H7 (cell line): ENCODE measurements around the gene SPARCL1. TPM values are rescaled to one million over a fixed set of nuclear protein-coding genes. Genes with fewer than 3 reads are reported as not detected.

Experiments used
- DNase-seq: peaks from one replicate; pipeline ENCODE4 v3.0.0; 2012
- H3K27me3 ChIP-seq: 2 replicates; pipeline ENCODE4 v1.6.0; 2011; ENCODE audit warnings: mild to moderate bottlenecking, low read length; ENCODE audit not compliant: control insufficient read depth, insufficient read depth
- H3K36me3 ChIP-seq: replicated peaks from 2 replicates; pipeline ENCODE4 v1.5.1; 2011; ENCODE audit warnings: low read length; ENCODE audit not compliant: control insufficient read depth, insufficient read depth
- H3K4me3 ChIP-seq: 2 replicates; pipeline ENCODE4 v1.5.1; 2011; ENCODE audit warnings: low read depth, mild to moderate bottlenecking, control low read depth, low read length, moderate library complexity; ENCODE audit not compliant: insufficient read depth
- total RNA-seq: library from RNA; depleted of rRNA; stranded (reverse); fragments of >200 nt; shearing (Covaris generic); gene quantifications from 2 replicates; pipeline ENCODE4 v1.2.3, GENCODE V29; 2014

SPARCL1 gene
- total RNA-seq, 1 experiment from 2014 or later, result 0.48 TPM

GRCh38 chr4:87527431-87528220, 1.6 kb downstream of the SPARCL1 start:
- Histone ChIP-seq H3K36me3 (no peaks in the 10 kb centered on the region), H3K4me3 (no peak overlapping the region), H3K27me3 (no peaks in the 10 kb centered on the region)
- no peak for DNase-seq

- DNase-seq, result no peak
- H3K4me3 ChIP-seq, result no peak overlapping the region
- no peaks in the 10 kb centered on the region for H3K36me3 ChIP-seq
- H3K27me3 ChIP-seq, result no peaks in the 10 kb centered on the region
These were observed 3.4 kb downstream of the SPARCL1 start for GRCh38 chr4:87525636-87526295.

- Histone ChIP-seq H3K36me3 (no peaks in the 10 kb centered on the region), H3K27me3 (no peaks in the 10 kb centered on the region), H3K4me3 (no peak overlapping the region)
- DNase-seq, result no peak
These were observed 4.7 kb downstream of the SPARCL1 start for GRCh38 chr4:87524456-87524855.

- Histone ChIP-seq H3K4me3 (no peak overlapping the region), H3K36me3 (no peaks in the 10 kb centered on the region), H3K27me3 (no peaks in the 10 kb centered on the region)
- DNase-seq, result no peak
These were observed 5.9 kb downstream of the SPARCL1 start for GRCh38 chr4:87523307-87523706.

- DNase-seq, result no peak
- Histone ChIP-seq H3K36me3 (no peaks in the 10 kb centered on the region), H3K27me3 (no peaks in the 10 kb centered on the region), H3K4me3 (no peak overlapping the region)
These were observed 7.3 kb downstream of the SPARCL1 start for GRCh38 chr4:87521757-87522374.

GRCh38 chr4:87521319-87521718, 7.9 kb downstream of the SPARCL1 start:
- Histone ChIP-seq H3K4me3 (no peak overlapping the region), H3K36me3 (no peaks in the 10 kb centered on the region), H3K27me3 (no peaks in the 10 kb centered on the region)
- DNase-seq, result no peak

GRCh38 chr4:87517621-87518020, 11.6 kb downstream of the SPARCL1 start:
- Histone ChIP-seq H3K4me3 (no peak overlapping the region), H3K27me3 (no peaks in the 10 kb centered on the region), H3K36me3 (no peaks in the 10 kb centered on the region)
- no peak for DNase-seq

GRCh38 chr4:87516683-87517082, 12.5 kb downstream of the SPARCL1 start:
- no peaks in the 10 kb centered on the region for H3K27me3 ChIP-seq
- H3K36me3 ChIP-seq, result no peaks in the 10 kb centered on the region
- H3K4me3 ChIP-seq, result no peak overlapping the region
- DNase-seq, result no peak

GRCh38 chr4:87512400-87512799, 16.8 kb downstream of the SPARCL1 start:
- no peak for DNase-seq
- H3K4me3 ChIP-seq, result no peak overlapping the region
- H3K36me3 ChIP-seq, result no peaks in the 10 kb centered on the region
- H3K27me3 ChIP-seq, result no peaks in the 10 kb centered on the region

- Histone ChIP-seq H3K4me3 (no peak overlapping the region), H3K27me3 (no peaks in the 10 kb centered on the region), H3K36me3 (no peaks in the 10 kb centered on the region)
- DNase-seq, result no peak
These were observed 17.7 kb downstream of the SPARCL1 start for GRCh38 chr4:87511500-87511899.

- no peaks in the 10 kb centered on the region for H3K36me3 ChIP-seq
- H3K4me3 ChIP-seq, result no peak overlapping the region
- DNase-seq, result no peak
- H3K27me3 ChIP-seq, result no peaks in the 10 kb centered on the region
These were observed 18.4 kb downstream of the SPARCL1 start for GRCh38 chr4:87510747-87511146.

GRCh38 chr4:87506974-87507701, 22.0 kb downstream of the SPARCL1 start:
- DNase-seq, result no peak
- Histone ChIP-seq H3K4me3 (no peak overlapping the region), H3K27me3 (no peaks in the 10 kb centered on the region), H3K36me3 (no peaks in the 10 kb centered on the region)

- no peaks in the 10 kb centered on the region for H3K36me3 ChIP-seq
- no peaks in the 10 kb centered on the region for H3K27me3 ChIP-seq
- no peak overlapping the region for H3K4me3 ChIP-seq
- peak; percentile 17 for DNase-seq
These were observed 23.3 kb downstream of the SPARCL1 start for GRCh38 chr4:87505862-87506261.

- no peak for DNase-seq
These were observed 26.5 kb downstream of the SPARCL1 start for GRCh38 chr4:87502580-87503238.

More at GRCh38 chr4:87502580-87503238, 26.5 kb downstream of the SPARCL1 start:
- Histone ChIP-seq H3K27me3 (no peaks in the 10 kb centered on the region), H3K4me3 (no peak overlapping the region), H3K36me3 (no peaks in the 10 kb centered on the region)
